Testis (tissue), 3 donors: Measurements from ENCODE around the gene NKAIN2. TPM values are rescaled to one million over a fixed set of nuclear protein-coding genes. Genes with fewer than 3 reads are reported as not detected.

Experiments
- DNase-seq: peaks from one replicate; pipeline ENCODE4 v3.0.0-alpha.2; 2019
- H3K27ac ChIP-seq, 2 donors: fragments of 200-600 bp; sonication (generic); one replicate each; pipeline ENCODE4 v1.5.1; 2019
- H3K27me3 ChIP-seq: fragments of 200-600 bp; sonication (generic); one replicate; pipeline ENCODE4 v1.5.1; 2019
- H3K36me3 ChIP-seq: fragments of 200-600 bp; sonication (generic); one replicate; pipeline ENCODE4 v1.5.1; 2017; ENCODE audit warnings: low read depth; ENCODE audit errors: missing control alignments
- H3K4me1 ChIP-seq: fragments of 200-600 bp; sonication (generic); one replicate; pipeline ENCODE4 v1.5.1; 2019
- H3K4me3 ChIP-seq, 2 donors: fragments of 200-600 bp; sonication (generic); one replicate each; pipeline ENCODE4 v1.5.1; 2017 to 2019
- H3K9me3 ChIP-seq: fragments of 200-600 bp; sonication (generic); one replicate; pipeline ENCODE4 v1.5.1; 2017
- CTCF ChIP-seq, 3 experiments: fragments of 450-650 bp in 2 of 3; fragments of 200-600 bp in 1 of 3; sonication (generic) in 1 of 3; IDR thresholded peaks; one replicate each; pipeline ENCODE4 v1.5.1; 2016 to 2019; ENCODE audit warnings: antibody characterized with exemption in 3 of 3, mild to moderate bottlenecking in 2 of 3, moderate library complexity in 1 of 3
- POLR2A ChIP-seq: fragments of 450-650 bp; IDR thresholded peaks from one replicate; pipeline ENCODE4 v1.6.1; 2017; ENCODE audit warnings: antibody characterized with exemption, mild to moderate bottlenecking, moderate library complexity
- WGBS, 2 donors: methylation state at CpG; one replicate each; pipeline ENCODE4 v1.1.5; 2018; 5-methylcytosine and 5-hydroxymethylcytosine counted together
- intact Hi-C: fragments of 100-400 bp; cut with DNase I; formaldehyde crosslinking; loops from one replicate; pipeline ENCODE4 v1.15.1; 2023; ENCODE audit warnings: low total_unique reads
- polyA plus RNA-seq: library from polyadenylated mRNA; stranded (reverse); fragments of 350-450 nt; fragmentation: Illumina TruSeq; extraction: RNeasy Lipid Tissue Mini Kit (QIAGEN cat#74804); gene quantifications from one replicate; pipeline ENCODE4 v1.2.3, GENCODE V29; 2014; ENCODE audit warnings: low read depth, low replicate concordance; ENCODE audit not compliant: insufficient read depth
- total RNA-seq, 2 donors: library from RNA; depleted of rRNA; stranded (reverse); fragments of >200 nt; gene quantifications; one replicate each; pipeline ENCODE4 v1.2.3, GENCODE V29; 2016

The NKAIN2 gene
- total and polyA plus RNA-seq, 3 donors from 2014 or later: 0.56 to 1.1 (median 0.71) TPM

GRCh38 chr6:124494956-124495664 lies 691.4 kb downstream of the NKAIN2 start:
- WGBS, 2 donors: 81 to 94% methylated on average over 2 of the region's 2 CpGs
- Histone ChIP-seq H3K27me3 (no peaks in the 10 kb centered on the region), H3K36me3 (no peaks in the 10 kb centered on the region), H3K4me3 (no peak overlapping the region), H3K27ac (no peak overlapping the region), H3K4me1 (no peaks in the 10 kb centered on the region), H3K9me3 (no peaks in the 10 kb centered on the region)
- no peak for DNase-seq
- intact Hi-C loops: no loop called here
- TF ChIP-seq CTCF (IDR thresholded peaks at IDR 0.05) (no peak), POLR2A (no peak)

- 73 to 80% methylated on average over 2 of the region's 2 CpGs for WGBS, 2 donors
- H3K9me3 ChIP-seq: no peaks in the 10 kb centered on the region
- H3K4me1 ChIP-seq: no peaks in the 10 kb centered on the region
- DNase-seq: no peak
- intact Hi-C loops: no loop called here
- TF ChIP-seq CTCF (IDR thresholded peaks at IDR 0.05): no peak
- no peak for TF ChIP-seq POLR2A
- H3K36me3 ChIP-seq: no peaks in the 10 kb centered on the region
- no peaks in the 10 kb centered on the region for H3K27me3 ChIP-seq
- no peak overlapping the region for H3K4me3 ChIP-seq
- H3K27ac ChIP-seq: no peak overlapping the region
Observed at GRCh38 chr6:124495665-124496190, 692.1 kb downstream of the NKAIN2 start.

GRCh38 chr6:124496334-124496733 lies 692.7 kb downstream of the NKAIN2 start:
- Histone ChIP-seq H3K4me1 (no peaks in the 10 kb centered on the region), H3K27ac (no peak overlapping the region), H3K27me3 (no peaks in the 10 kb centered on the region), H3K9me3 (no peaks in the 10 kb centered on the region), H3K36me3 (no peaks in the 10 kb centered on the region), H3K4me3 (no peak overlapping the region)
- no peak for DNase-seq
- TF ChIP-seq CTCF (IDR thresholded peaks at IDR 0.05) (no peak), POLR2A (no peak)
- WGBS, 2 donors: 78 to 86% methylated on average over 1 of the region's 1 CpG
- intact Hi-C loops: no loop called here

GRCh38 chr6:124512431-124512830 lies 708.8 kb downstream of the NKAIN2 start:
- H3K4me1 ChIP-seq: no peaks in the 10 kb centered on the region
- H3K27me3 ChIP-seq: no peaks in the 10 kb centered on the region
- H3K4me3 ChIP-seq: no peak overlapping the region
- H3K36me3 ChIP-seq: no peaks in the 10 kb centered on the region
- intact Hi-C loops: no loop called here
- H3K27ac ChIP-seq: no peak overlapping the region
- WGBS, 2 donors: 83% methylated on average over 2 of the region's 2 CpGs
- H3K9me3 ChIP-seq: no peaks in the 10 kb centered on the region
- no peak for TF ChIP-seq CTCF (IDR thresholded peaks at IDR 0.05)
- TF ChIP-seq POLR2A: no peak
- DNase-seq: no peak

GRCh38 chr6:124517339-124517738 lies 713.7 kb downstream of the NKAIN2 start:
- no peak for DNase-seq
- 69 to 71% methylated on average over 2 of the region's 2 CpGs for WGBS, 2 donors
- Histone ChIP-seq H3K36me3 (no peaks in the 10 kb centered on the region), H3K27me3 (no peaks in the 10 kb centered on the region), H3K9me3 (no peaks in the 10 kb centered on the region), H3K4me1 (no peaks in the 10 kb centered on the region), H3K27ac (no peak overlapping the region), H3K4me3 (no peak overlapping the region)
- intact Hi-C loops: no loop called here
- TF ChIP-seq CTCF (IDR thresholded peaks at IDR 0.05): no peak
